Vagina (tissue), 2 donors: ENCODE measurements around the gene CAMSAP1.

Source experiments
- POLR2A ChIP-seq, 2 donors: fragments of 450-650 bp; IDR thresholded peaks; one replicate each; pipeline ENCODE4 v1.6.1; 2017; ENCODE audit warnings: antibody characterized with exemption in 2 of 2, mild to moderate bottlenecking in 2 of 2, moderate library complexity in 2 of 2
- POLR2AphosphoS5 ChIP-seq, 2 donors: sonication (generic); formaldehyde crosslinking; IDR thresholded peaks; one replicate each; pipeline ENCODE4 v1.9.0; 2017; ENCODE audit warnings: antibody characterized with exemption in 2 of 2, mild to moderate bottlenecking in 2 of 2, low read depth in 1 of 2; ENCODE audit not compliant: insufficient read depth in 1 of 2
- TF ChIP-seq, protein P1 (sequence below), 3 experiments: fragments of 450-650 bp in 2 of 3; fragments of 200-600 bp in 1 of 3; sonication (generic) in 1 of 3; IDR thresholded peaks; one replicate each; pipeline ENCODE4 v1.5.1; 2017 to 2019; ENCODE audit warnings: antibody characterized with exemption in 3 of 3, mild to moderate bottlenecking in 2 of 3, moderate library complexity in 2 of 3

GRCh38 chr9:135884328-135885035 is 22.9 kb downstream of the CAMSAP1 start:
- TF ChIP-seq, protein P1, sequence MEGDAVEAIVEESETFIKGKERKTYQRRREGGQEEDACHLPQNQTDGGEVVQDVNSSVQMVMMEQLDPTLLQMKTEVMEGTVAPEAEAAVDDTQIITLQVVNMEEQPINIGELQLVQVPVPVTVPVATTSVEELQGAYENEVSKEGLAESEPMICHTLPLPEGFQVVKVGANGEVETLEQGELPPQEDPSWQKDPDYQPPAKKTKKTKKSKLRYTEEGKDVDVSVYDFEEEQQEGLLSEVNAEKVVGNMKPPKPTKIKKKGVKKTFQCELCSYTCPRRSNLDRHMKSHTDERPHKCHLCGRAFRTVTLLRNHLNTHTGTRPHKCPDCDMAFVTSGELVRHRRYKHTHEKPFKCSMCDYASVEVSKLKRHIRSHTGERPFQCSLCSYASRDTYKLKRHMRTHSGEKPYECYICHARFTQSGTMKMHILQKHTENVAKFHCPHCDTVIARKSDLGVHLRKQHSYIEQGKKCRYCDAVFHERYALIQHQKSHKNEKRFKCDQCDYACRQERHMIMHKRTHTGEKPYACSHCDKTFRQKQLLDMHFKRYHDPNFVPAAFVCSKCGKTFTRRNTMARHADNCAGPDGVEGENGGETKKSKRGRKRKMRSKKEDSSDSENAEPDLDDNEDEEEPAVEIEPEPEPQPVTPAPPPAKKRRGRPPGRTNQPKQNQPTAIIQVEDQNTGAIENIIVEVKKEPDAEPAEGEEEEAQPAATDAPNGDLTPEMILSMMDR (IDR thresholded peaks at IDR 0.05) = no peak
- no peak for TF ChIP-seq POLR2A (IDR thresholded peaks at IDR 0.05)
- no peak for TF ChIP-seq POLR2AphosphoS5 (IDR thresholded peaks at IDR 0.05; ENCODE audit: insufficient read depth in 1 of 2, low read depth in 1 of 2)
